COLO829 (cell line): ENCODE results near the gene TGM3.
A peak's percentile ranks its signal among the peaks of the same experiment; 100 is the strongest.
"Not testable (repeated sequence)": the region's sequence is repeated elsewhere in the genome, so short reads cannot be mapped to it uniquely, and the experiment has no call there.

ENCODE experiments used
- DNase-seq: peaks from one replicate; pipeline ENCODE4 v3.0.0; 2012; ENCODE audit warnings: low spot score

TGM3 gene, protein sequence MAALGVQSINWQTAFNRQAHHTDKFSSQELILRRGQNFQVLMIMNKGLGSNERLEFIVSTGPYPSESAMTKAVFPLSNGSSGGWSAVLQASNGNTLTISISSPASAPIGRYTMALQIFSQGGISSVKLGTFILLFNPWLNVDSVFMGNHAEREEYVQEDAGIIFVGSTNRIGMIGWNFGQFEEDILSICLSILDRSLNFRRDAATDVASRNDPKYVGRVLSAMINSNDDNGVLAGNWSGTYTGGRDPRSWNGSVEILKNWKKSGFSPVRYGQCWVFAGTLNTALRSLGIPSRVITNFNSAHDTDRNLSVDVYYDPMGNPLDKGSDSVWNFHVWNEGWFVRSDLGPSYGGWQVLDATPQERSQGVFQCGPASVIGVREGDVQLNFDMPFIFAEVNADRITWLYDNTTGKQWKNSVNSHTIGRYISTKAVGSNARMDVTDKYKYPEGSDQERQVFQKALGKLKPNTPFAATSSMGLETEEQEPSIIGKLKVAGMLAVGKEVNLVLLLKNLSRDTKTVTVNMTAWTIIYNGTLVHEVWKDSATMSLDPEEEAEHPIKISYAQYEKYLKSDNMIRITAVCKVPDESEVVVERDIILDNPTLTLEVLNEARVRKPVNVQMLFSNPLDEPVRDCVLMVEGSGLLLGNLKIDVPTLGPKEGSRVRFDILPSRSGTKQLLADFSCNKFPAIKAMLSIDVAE

DNA sequence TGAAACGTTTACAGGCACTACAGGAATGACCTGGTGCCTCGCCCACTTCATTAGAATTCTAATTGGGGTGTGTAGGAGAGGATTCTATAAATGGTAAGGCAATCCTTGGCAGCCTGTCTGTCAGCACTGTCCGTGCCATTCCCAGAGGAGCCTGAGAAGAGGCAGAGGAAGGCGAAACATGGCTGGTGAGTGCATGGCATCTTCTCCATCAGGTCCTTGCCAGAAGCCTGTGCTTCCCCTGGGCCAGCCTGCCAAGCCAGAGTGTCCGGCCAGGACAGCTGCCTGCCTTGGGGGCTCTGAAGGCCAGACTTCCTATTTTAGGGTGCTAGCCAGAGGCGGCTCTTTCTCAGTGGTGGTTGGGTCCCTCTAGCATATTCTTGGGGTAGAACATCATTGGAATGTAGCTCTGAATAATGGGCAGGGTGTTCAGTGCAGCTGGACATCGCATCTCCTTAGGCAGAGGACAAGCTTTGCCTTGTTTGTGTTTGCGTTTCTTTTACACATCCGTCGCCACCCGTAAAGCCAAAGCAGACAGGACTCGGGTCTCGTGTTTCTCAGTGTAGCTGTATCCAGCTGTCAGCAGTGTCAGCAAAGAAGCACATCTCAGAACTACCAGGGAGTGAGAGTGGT is at the start of gene TGM3:
TGM3 (plus strand) TSS at position 116 of the 630 bp plus-strand sequence; CDS start at position 179, 63 bp downstream.
- DNase-seq = peak; percentile 45

DNA sequence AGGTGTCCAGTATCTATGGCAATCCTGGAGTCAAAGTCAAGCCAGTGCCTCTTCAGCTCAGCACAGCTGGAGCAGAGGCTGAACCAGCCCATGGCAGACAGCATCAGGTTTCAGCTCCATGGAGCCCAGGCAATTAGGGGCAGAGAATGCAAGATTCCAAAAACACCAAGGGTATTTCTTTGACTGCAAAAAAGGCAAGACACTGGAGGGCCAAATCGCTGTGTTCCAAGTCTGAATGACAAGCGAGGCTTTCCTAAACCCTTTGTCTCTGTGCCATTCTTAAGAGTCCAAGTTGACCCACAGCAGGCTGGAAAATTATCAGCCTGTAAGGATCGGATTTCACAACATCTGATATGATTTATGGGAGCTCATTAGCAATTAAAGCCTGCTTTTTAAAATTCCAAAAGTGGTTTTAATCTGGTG is 49.7 kb upstream of the TGM3 start:
- DNase-seq = no peak

DNA sequence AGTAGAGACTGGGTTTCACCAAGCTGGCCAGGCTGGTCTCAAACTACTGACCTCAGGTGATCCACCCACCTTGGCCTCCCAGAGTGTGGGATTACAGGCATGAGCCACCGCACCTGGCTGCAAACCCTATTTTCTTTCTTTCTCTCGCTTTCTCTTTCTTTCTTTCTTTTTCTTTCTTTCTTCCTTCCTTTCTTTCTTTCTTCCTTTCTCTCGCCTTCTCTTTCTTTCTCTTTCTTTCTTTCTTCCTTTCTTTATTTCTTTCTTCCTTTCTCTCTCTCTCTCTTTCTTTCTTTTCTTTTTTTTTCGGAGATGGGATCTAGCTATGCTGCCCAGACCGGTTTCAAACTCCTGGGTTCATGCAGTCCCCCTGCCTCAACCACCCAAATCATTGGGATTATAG is 47.0 kb upstream of the TGM3 start:
- no peak for DNase-seq

DNA sequence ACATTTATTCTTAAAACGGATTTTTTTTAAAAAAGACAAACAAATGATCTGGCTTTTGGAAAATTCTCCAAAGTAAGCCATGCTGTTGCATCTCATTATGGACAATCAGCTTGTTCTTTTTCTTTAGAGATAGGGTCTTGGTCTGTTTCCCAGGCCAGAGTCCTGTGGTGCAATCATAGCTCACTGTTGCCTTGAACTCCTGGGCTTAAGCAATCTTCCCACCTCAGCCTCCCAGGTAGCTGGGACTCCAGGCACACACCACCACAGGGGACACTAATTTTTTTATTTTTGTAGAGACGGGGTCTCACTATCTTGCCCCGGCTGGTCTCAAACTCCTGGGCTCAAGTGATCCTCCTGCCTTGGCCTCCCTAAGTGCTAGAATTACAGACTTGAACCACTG is 45.9 kb upstream of the TGM3 start:
- DNase-seq = no peak

DNA sequence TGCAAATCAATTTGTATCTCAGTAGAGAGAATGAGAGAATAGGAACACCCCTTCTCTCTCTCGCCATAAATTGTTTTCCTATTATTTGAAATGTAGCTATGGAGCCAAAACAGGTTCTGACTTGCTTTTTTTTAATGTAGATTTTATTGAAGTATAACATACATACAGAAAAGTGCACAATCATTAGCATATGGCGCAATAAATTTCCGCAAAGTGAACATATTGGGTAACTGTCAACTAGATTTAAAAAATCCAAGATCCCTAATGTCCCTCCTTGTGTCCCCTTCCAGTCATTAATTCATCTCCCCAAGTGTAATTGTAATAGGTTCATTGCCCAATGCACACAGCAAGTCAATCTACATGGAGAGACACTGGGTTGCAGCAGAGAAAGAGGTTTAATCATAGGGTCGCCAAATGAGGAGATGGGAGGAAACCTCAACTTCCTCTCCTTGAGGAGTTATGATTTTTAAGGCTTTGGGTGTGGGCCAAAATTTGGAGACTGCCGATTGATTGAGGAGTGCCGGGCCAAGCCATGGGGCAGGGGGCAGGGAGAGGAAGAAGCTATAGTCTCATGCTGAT is 43.3 kb upstream of the TGM3 start:
- no peak for DNase-seq

DNA sequence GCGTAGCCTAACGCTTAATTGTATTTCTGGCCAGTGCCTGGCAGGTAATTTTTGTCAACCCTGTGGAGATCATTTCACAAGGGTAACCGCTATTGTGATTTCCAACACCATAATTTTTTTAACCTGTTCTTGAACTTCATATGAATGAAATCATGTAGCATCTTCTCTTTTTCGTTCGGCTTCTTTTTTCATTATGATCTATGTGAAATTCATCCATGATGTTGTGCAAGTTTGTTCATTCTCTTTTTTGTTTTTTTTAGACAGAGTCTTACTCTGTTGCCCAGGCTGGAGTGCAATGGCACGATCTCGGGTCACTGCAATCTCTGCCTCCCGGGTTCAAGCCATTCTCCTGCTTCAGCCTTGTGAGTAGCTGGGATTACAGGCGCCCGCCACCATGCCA is 42.5 kb upstream of the TGM3 start:
- no peak for DNase-seq

DNA sequence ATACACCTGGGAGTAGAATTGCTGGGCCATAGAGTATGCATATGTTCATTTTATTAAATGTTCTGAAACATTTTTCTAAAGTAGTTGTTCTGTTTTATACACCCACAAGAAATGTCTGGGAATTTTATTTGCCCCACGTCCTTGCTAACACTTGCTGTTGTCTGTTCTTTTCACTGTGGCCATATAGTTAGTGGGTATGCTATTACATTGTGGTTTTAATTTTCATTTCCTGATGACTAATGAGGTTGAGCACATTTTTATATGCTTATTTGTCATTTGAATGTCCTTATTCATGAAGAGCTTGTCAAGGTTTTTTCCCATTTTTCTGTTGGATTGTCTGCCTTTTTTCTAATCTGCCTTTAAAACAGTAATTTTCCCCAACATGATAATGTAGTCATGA is 41.5 kb upstream of the TGM3 start:
- DNase-seq = no peak

DNA sequence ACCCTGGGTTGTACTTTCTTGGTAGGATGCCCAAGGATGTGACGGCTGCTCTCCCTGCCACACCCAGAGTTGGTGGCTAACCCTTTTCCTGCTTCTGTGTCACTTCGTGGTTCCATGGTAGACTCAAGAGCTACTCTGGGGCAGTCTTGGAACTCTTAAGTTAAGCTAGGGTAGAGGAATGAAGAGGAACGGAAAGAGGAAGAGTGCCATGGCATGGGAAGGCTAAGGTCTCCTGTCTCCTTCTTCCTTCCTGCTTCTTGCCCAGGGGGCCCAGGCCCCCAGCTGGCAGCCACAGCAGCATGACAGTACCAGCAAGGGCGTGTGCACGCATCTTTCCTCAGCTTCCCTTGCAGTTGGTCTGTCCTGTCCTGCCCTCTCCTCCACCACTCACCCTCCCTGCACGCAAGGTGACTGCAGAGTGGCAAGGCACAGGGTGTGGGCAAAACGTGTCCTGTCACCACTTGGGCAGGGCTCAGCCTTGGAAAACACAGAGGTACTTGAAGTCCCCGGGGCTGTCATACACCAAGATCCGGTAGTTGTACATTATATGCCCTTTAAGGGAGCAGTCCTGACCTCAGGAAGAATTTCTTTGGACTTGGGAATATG is 39.8 kb upstream of the TGM3 start:
- DNase-seq = no peak

DNA sequence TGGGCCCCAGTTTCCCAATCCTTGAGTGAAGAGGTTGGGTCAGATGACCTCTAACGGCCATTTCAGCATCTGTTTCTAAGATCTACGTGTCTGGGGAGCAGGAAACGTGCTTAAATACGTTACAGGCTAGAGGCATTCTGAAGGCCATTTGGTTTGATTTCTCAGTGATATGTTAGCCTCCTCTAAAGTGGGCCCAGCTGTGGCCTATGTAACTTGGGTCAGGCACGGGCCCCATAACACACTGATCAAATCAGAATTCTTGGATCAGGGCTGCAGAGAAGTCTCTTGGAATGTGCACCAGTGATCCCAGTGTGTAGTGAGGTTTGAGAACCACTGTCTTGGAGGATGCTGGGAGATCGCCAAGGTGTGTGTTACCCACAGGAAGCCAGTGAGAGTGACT is 36.1 kb upstream of the TGM3 start:
- DNase-seq = no peak

DNA sequence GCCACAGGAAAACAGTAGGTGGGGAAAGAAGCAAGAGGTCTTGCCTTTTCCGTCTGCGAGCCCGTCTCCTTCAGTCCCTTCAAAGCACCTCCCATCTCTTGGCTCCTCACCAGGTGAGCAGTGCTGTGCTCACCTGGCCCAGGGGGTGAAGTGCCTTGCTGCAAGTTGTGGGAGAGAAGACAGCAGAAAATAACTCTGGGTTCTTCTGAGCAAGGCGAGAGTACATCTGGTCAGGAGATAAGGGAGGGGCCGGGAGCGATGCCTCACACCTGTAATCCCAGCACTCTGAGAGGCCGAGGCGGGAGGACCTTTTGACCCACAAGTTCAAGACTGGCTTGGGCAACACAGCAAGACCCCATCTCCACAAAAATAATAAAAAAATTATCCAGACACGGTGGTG is 35.6 kb upstream of the TGM3 start:
- no peak for DNase-seq

DNA sequence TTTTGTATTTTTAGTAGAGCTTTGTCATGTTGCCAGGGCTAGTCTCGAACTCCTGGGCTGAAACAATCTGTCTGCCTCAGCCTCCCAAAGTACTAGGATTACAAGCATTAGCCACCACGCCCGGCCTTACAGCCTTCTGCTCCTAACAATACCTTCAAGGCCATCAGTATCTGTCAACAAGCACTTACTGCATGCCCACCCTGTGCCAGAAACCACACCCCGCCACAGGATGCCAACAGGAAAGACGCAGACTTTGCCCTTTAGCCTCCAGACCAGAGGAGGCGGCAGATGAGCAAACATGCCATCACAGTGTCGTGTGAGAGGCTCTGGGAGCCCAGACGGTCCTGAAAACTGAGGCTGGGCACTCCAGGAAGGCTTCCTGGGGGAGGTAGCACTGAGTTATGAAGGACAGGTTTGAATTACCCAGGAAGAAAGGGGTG is 34.7 kb upstream of the TGM3 start:
- DNase-seq = no peak

DNA sequence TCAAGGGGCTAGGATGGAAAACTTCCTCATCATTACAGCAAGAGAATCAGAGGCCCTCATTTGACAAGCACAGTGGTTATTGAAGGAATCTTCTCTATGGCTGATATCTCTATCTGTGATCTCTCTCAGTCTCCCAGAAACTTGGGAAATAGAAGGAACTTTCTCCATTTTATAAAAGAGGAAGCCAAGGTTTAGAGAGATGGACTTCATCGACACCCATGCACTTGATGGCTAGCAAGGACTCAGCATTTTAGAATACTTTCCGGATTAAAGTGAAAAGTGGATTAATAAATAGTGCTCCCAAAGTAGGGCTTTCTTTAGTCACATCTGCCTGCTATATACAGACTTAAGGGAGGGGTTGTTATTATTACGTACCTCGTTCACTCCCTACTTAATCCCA is 34.2 kb upstream of the TGM3 start:
- no peak for DNase-seq

DNA sequence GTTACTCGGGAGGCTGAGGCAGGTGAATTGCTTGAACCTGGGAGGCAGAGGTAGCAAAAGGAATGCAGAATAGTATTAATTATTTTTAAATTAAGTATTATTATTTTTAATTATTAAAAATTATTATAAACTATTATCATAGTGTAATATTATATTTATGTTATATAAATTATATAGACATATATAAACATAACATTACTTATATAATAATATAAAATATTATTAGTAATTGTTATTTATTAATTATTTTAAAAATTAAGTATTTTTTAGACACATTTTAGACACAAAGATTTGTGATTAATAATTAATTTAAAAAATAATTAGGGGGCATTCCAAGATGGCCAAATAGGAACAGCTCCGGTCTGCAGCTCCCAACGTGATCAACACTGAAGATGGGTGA is 31.7 kb upstream of the TGM3 start:
- no peak for DNase-seq

DNA sequence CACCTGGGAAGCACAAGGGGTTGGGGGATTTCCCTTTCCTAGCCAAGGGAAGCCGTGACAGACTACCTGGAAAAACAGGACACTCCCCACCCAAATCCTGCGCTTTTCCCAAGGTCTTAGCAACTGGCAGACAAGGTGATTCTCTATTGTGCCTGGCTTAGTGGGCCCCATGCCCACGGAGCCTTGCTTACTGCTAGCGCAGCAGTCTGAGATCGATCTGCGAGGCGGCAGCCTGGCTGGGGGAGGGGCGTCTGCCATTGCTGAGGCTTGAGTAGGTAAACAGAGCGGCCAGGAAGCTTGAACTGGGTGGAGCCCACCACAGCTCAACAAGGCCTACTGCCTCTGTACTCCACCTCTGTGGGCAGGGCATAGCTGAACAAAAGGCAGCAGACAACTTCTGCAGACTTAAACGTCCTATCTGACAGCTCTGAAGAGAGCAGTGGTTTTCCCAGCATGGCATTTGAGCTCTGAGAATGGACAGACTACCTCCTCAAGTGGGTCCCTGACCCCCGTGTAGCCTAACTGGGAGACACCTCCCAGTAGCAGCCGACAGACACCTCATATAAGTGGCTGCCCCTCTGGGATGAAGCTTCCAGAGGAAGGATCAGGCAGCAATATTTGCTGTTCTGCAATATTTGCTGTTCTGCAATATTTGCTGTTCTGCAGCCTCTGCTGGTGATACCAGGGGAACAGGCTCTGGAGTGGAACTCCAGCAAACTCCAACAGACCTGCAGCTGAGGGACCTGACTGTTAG is 31.0 kb upstream of the TGM3 start:
- DNase-seq = not testable (repeated sequence)

DNA sequence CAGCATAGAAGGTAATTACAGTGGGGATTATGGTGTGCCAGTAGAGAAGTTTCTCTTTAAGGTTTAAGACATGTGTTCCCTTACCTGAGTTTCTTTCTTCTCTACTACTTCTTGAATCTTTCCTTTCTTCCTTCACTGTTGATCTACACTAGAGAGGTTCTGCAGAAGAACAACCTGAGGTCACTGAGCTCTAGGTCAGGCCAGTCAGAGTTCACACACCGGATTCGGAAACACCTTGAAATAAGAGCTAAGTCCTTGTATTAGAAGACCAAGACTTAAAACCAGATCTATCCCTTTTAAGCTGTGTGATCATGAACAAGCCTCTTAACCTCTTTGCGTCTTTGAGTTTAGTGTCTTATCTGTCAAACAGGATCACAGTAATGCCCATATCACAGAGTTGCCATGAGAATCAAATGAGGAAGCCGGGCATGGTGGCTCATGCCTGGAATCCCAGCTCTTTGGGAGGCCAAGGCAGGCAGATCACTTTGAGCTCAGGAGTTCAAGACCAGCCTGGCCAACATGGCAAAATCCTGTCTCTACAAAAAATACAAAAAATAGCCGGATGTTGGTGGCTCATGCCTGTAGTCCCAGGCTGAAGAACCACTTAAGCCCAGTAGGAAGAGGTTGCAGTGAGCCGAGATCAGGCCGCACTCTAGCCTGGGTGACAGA is 22.0 kb upstream of the TGM3 start:
- DNase-seq = no peak

DNA sequence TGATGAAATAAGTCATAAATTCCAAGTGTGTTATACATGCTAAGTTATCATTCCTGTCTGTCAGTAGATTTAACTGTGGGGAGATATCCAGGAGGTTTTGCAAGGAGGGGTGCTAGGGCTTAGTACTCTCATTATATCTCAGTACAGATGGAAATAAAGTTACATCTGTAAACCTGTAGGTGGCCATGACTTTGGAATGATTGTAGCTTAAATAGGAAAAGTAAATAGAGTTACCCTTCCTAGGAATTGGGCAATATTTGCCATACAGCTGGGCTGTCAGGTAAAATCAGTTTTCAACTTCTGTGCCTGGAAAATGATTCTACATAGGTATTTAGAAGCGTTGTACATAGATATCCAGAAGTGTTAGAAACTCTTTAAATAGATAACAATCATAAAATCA is 19.8 kb upstream of the TGM3 start:
- DNase-seq = no peak

DNA sequence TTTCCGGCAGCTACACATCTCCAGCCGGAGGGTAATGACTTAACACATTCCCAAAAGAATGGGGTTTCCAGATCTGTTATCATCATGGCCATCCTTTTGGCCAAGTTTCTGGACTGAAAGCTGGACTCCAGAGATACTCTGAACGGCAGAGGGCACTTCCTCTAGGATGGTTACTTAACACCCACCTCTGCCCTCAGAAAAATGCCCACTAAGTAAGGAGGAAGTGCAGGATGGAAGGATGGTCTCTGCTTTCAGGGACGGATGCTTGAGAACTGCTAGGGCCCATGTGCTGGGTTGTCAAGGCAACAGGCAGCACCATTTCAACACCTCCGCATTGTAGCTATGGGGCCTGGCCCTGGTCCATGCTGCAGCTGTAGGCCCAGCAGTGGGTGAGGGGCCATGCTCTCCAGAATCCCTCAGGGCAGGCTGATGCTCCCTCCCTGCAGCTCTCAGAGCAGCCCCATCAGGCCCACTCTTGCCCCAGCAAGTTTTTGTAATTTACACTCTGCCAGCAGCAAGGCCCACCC is 16.5 kb upstream of the TGM3 start:
- DNase-seq = no peak

DNA sequence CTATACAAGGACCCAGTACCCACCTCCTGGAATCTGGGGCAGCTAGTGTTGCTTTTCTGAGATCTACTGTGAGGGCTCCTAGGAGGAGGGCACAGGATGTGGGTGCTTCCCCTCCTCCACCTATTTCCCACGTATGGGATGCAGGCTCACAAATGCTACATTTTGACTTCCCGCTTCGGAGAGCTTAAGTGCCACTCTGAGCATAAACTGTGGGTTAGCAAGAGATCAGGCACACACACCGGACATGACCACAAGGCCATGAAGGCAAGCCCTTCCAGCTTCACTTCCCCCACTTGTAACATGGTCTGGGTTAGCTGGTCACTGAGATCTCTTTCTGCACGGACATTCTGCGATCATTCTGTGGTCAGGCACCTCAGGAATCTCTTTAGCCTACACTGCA is 15.7 kb upstream of the TGM3 start:
- no peak for DNase-seq

DNA sequence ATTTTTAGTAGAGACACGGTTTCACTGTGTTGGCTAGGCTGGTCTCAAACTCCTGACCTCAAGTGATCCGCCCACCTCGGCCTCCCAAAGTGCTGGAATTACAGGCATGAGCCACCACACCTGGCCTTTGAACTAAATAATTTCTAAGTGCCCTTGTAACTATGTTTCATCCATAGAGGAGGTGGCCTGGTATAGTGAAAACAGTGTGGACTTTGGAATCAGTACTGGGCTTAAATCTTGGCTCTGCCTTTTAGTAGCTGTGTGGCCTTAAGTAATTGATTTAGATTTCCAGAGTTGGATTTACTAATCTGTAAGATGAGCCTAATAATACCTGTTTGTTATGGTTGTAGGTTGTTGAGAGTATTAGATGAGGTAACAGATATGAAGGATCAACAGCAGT is 14.2 kb upstream of the TGM3 start:
- DNase-seq = no peak

DNA sequence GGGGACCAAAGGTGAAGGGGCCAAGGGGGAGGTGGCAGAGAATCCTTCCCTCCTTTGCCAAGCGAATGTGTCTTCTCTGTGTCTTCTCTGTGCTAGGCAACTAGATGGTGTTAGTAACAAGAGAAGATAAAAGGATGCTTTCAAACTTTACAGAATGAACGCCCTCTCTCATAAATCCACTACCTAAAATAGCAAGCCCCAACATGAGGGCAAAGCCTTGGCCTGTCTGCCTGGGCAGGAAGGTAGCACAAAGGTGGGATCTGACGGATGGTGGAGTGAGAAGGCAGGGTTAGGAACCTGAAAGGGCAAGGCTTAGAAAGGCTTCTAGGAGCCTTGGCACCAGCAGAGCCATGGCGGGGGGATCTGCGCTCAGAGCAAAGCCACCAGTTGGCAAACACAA is 13.6 kb upstream of the TGM3 start:
- DNase-seq = no peak
